Skin epidermis (tissue), 12 donors: ENCODE data around the gene MSH6.

Source experiments
- H3K27ac ChIP-seq, 21 experiments: fragments of 200-600 bp; sonication (generic) in 11 of 21; one replicate each; pipeline ENCODE4 v1.5.0; 2020; ENCODE audit warnings: mild to moderate bottlenecking in 3 of 21, inconsistent platforms in 2 of 21, moderate library complexity in 2 of 21
- H3K4me3 ChIP-seq, 7 experiments: fragments of 200-600 bp; sonication (generic) in 2 of 7; one replicate each; pipeline ENCODE4 v1.5.0; 2020; ENCODE audit warnings: inconsistent platforms in 2 of 7, mild to moderate bottlenecking in 2 of 7, moderate library complexity in 1 of 7

Gene MSH6

DNA sequence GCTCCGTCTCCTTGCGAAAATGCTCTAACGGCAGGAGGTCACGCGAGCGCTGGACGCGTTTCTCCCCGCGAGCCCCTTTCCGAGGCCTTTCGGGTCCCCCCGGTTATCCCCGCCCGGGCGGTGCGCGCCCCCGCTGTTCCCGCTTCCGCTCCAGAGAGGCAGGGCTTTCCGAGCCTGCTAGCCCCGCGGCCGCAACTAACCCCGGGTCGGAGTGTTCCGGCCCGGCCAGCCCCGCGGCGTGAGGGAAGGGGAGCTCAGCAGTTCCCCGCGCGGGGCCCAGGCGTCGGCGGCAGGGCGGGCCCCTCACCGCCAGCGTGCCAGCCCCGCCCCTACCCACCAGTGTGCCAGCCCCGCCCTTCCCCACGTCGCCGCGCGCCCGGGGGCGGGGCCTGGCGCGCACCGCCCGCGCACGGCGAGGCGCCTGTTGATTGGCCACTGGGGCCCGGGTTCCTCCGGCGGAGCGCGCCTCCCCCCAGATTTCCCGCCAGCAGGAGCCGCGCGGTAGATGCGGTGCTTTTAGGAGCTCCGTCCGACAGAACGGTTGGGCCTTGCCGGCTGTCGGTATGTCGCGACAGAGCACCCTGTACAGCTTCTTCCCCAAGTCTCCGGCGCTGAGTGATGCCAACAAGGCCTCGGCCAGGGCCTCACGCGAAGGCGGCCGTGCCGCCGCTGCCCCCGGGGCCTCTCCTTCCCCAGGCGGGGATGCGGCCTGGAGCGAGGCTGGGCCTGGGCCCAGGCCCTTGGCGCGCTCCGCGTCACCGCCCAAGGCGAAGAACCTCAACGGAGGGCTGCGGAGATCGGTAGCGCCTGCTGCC, at the start of gene MSH6:
Gene MSH6 (plus strand): TSS at position 475 of the 815 bp plus-strand sequence. CDS start 89 bp downstream, at position 564.
- H3K27ac ChIP-seq, result peak within 1 kb of the TSS; percentile 57 to 97 (median 89)
- peak within 1 kb of the TSS; percentile 70 to 97 (median 92) for H3K4me3 ChIP-seq

GRCh38 chr2:47735136-47735869, 47.6 kb upstream of the MSH6 start:
- H3K4me3 ChIP-seq, result no peak overlapping the region
- H3K27ac ChIP-seq, result no peak overlapping the region

GRCh38 chr2:47735912-47736311, 47.0 kb upstream of the MSH6 start:
- Histone ChIP-seq H3K4me3 (no peak overlapping the region), H3K27ac (no peak overlapping the region)

- H3K27ac ChIP-seq, result no peak overlapping the region
- no peak overlapping the region for H3K4me3 ChIP-seq
These were observed 45.6 kb upstream of the MSH6 start for GRCh38 chr2:47737191-47737975.

- H3K27ac ChIP-seq, result no peak overlapping the region
These were observed 44.6 kb upstream of the MSH6 start for GRCh38 chr2:47738331-47738730.

DNA sequence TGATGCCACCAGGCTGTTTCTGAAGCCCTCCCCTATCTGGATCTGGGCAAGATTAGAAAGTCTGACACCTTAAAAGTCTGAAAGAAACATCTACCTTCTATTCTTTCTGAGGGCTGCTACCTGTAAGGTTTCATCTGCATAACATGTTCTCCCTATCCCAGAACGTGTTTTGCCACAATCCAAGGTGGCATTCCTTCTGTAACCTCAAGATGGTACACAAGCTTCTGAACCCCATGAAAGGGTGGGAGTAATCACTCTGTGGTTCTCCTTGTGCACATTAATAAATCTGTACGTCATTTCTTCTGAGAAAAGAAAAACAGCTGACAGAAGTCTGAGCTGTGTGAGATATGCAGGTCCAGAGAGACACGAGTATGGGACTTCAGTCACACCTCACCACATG, 41.8 kb upstream of the MSH6 start:
- no peak overlapping the region for H3K4me3 ChIP-seq
- H3K27ac ChIP-seq, result no peak overlapping the region

More at GRCh38 chr2:47738331-47738730, 44.6 kb upstream of the MSH6 start:
- H3K4me3 ChIP-seq, result no peak overlapping the region

DNA sequence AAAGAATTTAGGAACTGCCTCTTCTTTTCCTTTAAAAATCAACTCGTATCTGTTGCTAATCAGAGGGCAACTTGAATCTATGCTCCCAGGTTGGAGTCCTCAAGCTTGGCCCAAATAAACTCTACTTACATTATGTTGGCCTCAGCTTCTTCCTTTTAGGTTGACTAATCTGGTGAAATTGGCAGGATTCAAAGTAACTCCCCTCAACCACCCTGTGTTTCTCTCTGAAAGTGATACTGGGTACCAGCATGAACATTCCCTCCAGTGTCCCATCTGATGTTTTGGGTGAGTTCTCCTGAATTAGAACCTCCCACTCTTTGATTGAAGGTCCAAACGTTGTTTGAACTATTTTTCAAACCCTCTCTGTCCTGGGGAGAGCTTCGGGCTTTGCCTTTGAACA, 41.3 kb upstream of the MSH6 start:
- no peak overlapping the region for H3K4me3 ChIP-seq
- no peak overlapping the region for H3K27ac ChIP-seq

DNA sequence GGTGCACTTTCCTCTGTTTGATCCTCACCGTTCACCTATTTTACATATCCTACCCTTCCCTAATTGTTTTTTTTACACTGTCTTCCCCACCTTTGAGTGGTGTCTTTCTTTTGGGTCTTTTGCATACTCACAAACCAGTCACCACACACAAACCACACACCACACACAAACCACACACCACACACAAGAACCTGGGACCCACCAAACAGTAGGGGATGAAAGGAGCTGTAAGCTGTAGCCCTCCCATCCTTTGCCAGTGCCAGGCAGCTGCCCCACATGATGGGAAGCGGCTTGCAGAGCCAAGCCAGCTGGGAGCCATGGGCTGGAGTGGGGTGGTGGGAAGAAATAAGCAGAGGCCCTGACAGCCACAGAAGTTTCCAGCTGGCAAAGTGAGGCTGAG, 38.9 kb upstream of the MSH6 start:
- H3K27ac ChIP-seq, result no peak overlapping the region
- H3K4me3 ChIP-seq, result no peak overlapping the region

- H3K4me3 ChIP-seq, result no peak overlapping the region
- H3K27ac ChIP-seq, result no peak overlapping the region
These were observed 35.1 kb upstream of the MSH6 start for GRCh38 chr2:47747878-47748277.

DNA sequence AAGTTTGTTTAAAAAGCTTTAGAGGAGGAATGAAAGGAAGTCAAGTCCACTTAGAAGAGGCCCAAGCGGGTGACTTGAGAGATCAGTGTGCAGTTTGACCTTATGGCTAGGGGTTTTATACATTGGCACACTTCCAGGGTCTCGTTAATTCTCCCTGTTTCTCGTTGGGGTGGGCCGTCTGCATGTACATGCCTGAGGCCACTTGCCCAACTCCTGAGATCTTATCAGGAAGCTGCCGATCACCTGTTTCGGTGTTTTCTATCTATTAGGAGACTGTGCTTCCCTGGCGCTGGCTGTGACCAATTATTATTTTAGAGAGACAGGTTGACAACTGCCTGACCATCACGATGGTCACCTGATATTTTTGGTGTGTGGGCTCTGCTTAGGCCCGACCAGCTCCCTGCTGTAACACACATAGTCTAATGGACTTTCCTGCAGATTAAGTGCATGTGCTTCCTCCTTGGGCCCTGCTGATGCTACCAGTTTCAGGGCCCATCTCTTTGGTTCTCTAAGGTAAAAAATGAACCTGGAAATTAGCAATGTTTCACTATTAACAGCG, 31.0 kb upstream of the MSH6 start:
- peak overlapping the region in 9 of 21 experiments; percentile 5 to 88 (median 58) for H3K27ac ChIP-seq
- H3K4me3 ChIP-seq, result no peak overlapping the region

DNA sequence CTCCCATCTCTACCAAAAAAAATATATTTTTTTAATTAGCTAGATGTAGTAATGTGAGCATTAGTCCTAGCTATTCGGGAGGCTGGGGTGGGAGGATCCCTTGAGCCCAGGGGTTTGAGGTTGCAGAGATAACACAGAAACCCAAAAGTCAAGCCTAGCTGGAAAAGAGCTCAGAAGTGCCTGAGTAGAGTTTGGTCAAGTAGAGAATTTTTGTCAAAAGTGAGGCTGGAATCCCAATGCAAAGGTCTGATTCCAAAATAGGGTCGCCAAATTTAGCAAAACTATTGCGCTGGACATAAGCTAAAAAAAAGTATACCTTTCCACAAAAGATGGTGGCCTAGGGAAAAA, 15.5 kb upstream of the MSH6 start:
- H3K27ac ChIP-seq, result no peak overlapping the region

DNA sequence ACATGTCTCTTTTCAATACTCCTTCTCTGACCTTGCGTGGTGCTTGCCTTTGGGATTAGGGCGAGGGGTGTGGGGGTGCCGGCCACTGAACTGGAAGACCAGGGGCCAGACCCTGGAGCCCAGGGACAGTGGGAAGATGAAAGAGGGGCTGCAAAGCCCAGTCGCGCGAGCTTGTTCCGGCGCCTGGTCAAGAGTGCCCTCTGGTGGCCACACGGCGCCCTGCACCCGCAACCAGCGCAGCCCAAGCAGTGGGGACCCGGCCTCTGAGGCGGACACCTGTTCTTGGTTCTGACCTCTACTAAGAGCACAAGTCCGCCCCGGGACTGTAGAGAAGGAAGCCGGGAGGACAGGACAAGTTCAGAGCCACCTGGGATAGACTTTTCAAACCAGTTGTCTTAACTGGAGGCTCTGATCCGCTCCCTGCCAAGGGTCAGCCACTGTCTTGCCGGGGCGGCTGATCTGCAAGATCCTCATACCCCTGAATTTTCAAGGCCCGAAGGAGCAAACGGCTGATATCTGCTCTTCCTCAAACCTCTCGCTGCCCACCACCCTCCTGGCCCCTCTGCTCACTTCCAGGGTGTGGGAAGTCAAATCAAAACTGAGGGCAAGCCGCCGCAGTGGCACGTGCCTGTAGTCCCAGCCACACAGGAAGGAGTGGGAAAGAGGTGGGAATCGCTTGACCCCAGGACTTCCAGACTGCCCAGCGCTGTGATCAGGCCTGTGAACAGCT, 14.9 kb upstream of the MSH6 start:
- no peak overlapping the region for H3K4me3 ChIP-seq
- no peak overlapping the region for H3K27ac ChIP-seq

More for the DNA sequence above, 15.5 kb upstream of the MSH6 start:
- no peak overlapping the region for H3K4me3 ChIP-seq

DNA sequence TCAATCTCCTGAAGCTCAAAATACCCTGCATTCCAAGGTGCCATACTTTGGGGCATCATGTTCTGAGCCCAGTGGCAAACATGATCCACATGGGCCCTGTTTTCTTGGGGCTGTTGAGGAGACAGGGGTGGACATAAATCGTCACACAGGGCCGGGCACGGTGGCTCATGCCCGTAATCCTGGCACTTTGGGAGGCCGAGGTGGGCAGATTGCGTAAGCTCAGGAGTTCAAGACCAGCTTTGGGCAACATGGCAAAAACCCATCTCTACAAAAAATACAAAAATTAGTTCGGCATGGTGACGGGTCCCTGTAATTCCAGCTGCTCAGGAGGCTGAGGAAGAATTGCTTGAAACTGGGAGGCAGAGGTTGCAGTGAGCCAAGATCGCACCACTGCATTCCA, 13.6 kb upstream of the MSH6 start:
- H3K27ac ChIP-seq, result no peak overlapping the region
- H3K4me3 ChIP-seq, result no peak overlapping the region

- no peak overlapping the region for H3K4me3 ChIP-seq
- H3K27ac ChIP-seq, result no peak overlapping the region
These were observed 11.7 kb upstream of the MSH6 start for GRCh38 chr2:47771211-47771610.

GRCh38 chr2:47772343-47772742, 10.6 kb upstream of the MSH6 start:
- H3K27ac ChIP-seq, result no peak overlapping the region
- H3K4me3 ChIP-seq, result no peak overlapping the region

GRCh38 chr2:47774567-47774966, 8.4 kb upstream of the MSH6 start:
- no peak overlapping the region for H3K27ac ChIP-seq
- no peak overlapping the region for H3K4me3 ChIP-seq

DNA sequence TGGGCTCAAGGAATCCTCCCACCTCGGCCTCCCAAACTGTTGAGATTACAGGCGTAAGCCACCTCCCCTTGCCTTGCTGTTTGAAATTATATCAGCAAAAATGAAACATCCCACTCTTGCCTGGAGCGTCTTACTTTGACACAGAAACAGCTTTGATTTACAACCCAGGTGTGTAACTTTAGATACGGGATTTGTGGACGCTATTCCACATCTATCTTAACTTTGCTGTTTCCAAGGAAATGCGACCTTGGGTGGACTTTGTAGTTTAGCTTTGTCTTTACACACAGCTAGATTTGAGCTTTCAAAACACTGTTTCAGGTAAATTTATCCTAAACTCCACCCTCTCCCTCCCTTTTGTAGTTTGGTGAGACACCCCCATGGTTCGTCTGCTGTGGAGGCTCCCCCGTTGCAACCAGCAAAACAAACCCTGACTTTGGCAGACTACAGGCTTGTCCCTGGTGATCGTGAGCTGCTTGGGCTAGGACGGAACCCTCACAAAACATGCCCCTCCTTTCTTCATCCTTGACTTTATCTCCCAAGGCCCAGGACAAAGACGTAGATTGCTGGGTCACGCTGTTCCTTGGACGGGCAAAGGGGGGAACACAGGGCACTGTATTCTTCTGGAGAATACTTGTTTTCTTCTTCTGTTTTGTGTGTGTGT, 5.5 kb upstream of the MSH6 start:
- Histone ChIP-seq H3K27ac (no peak overlapping the region), H3K4me3 (no peak overlapping the region)

- H3K27ac ChIP-seq, result no peak overlapping the region
These were observed 4.1 kb upstream of the MSH6 start for GRCh38 chr2:47778698-47779425.

More at GRCh38 chr2:47778698-47779425, 4.1 kb upstream of the MSH6 start:
- no peak overlapping the region for H3K4me3 ChIP-seq
